Right ventricle myocardium inferior (tissue), 1 donor: Measurements from ENCODE around the gene LRRC4. TPM values are rescaled to one million over a fixed set of nuclear protein-coding genes. Genes with fewer than 3 reads are reported as not detected.

Experiments used
- ATAC-seq: fragments of 200-7000 bp; cut with Tn5 transposase; one replicate; pipeline ENCODE4 v1.9.1; 2020; ENCODE audit warnings: mild to moderate bottlenecking, moderate library complexity
- DNase-seq: peaks from one replicate; pipeline ENCODE4 v3.0.0; 2021; ENCODE audit errors: missing footprints
- intact Hi-C: fragments of 100-400 bp; cut with DNase I; formaldehyde crosslinking; loops from one replicate; pipeline ENCODE4 v1.11.0; 2022
- total RNA-seq: library from RNA; stranded (reverse); fragmentation: NEBNext Ultra II Directional; extraction: Animal tissue kit (Norgen Biotek cat#: 25700); gene quantifications from one replicate; pipeline ENCODE4 v1.2.1, GENCODE V29; 2021
- donor health status: DM: no; HTN: yes; CAD: no; lungs with severe emphysema.

The LRRC4 gene
- total RNA-seq, 1 donor from 2014 or later, result 2.4 TPM

- ATAC-seq, result peak; percentile 37
- DNase-seq, result no peak
- intact Hi-C loops, result no loop called here
Observed at GRCh38 chr7:128017862-128018845, 13.1 kb downstream of the LRRC4 start.

- no peak for ATAC-seq
- no peak for DNase-seq
- intact Hi-C loops, result no loop called here
Observed at GRCh38 chr7:128017460-128017859, 13.8 kb downstream of the LRRC4 start.

DNA sequence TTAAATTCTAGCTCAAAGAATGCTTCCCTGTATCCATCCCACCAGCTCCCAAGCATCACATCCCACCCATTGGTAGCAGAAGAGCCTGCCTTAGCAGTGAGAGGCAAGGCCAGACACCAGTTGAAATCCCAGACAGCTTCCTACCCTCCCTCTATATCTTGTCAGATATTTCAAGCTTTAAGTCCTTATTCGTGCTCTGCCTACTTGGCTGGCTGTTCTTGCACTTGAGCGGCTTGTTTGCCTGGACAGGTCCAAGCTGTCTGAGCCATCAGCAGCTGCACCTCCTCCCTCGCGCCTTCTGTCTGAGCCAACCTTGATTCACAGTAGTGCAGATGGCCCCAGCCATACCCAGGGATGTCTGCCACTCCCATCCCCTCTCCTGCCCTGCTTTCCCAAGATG lies 16.4 kb downstream of the LRRC4 start:
- intact Hi-C loops, result no loop called here
- no peak for DNase-seq
- no peak for ATAC-seq

GRCh38 chr7:128011131-128011661 lies 20.0 kb downstream of the LRRC4 start:
- ATAC-seq, result peak; percentile 74
- DNase-seq, result no peak
- intact Hi-C loops, result no loop called here

- ATAC-seq, result peak; percentile 51
- intact Hi-C loops, result no loop called here
- DNase-seq, result no peak
Observed at GRCh38 chr7:128010391-128011127, 20.7 kb downstream of the LRRC4 start.

DNA sequence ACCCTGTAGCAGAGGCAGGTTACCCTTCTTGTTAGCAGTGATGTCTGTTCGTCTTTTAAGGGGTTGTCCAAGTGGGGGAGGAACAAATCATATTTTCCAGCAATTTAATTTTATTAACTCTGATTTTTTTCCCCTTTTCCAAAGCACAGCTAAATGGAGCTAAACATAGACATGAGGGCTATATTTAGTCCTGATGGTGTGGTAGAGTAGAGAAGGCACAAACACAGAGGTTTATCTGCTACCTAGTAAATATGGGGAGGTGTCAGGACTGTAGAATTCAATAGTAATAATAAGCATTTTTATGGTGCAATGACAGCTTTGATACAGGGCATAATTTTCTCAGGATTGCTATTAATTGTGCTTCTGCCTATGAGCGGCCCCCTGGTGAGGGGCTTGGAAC lies 22.5 kb downstream of the LRRC4 start:
- ATAC-seq, result no peak
- DNase-seq, result no peak
- intact Hi-C loops, result no loop called here

GRCh38 chr7:128008141-128008540 lies 23.1 kb downstream of the LRRC4 start:
- intact Hi-C loops, result no loop called here
- no peak for DNase-seq
- ATAC-seq, result no peak

DNA sequence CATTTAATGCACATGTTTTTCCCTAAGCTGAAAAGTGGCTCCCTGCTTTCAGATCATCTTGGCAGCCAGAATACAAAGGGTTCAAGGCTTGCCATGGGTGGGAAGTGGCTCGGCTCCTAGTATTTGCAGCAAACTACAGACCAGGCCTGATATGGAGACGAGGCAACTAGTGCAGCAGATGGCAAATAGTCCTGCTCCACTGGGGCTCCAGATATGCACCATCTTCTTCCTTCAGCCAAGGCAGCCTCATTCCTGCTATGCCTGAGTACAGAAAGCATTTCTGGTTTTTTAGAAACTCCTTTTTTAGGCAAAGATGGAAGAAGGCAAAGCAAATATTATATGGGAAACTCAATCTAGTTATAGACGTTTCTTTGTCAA lies 23.9 kb downstream of the LRRC4 start:
- ATAC-seq (no peak), DNase-seq (no peak)
- intact Hi-C loops, result no loop called here

DNA sequence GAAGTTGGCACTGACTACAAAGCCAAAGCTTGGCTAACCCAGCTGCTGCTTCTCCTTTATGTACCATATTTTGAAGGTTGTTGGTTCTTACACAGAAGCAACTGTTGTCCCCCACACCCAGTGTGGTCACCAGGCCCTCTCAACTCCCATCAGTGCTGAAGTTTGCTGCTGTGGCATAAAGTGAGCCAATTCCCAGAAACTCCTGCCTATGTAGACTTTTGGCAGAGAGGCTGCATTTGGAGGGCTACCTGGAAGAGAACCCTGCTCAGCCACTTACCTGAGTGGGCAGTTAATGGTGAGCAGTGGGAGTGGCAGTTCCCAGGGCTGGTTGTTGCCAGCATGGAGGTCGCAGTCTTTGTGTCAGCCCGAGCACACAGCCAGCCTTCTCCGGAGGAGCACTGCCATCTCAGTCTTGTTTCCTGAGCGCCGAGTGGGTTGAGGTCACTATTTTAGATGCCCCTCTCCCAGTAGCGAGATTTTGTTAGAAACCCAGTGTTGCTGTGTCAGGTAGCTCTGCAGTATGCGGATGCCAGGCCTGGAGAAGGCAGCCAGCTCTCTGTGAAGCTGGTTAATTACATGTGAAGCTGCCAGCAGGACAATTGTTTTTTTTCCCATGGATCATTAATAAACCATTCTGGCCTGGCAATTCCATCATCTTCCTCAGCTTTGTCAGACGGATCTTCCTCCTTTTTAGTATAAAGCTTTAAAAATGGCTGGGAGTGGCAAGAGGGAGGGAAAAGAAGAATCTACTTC lies 24.5 kb downstream of the LRRC4 start:
- ATAC-seq (no peak), DNase-seq (no peak)
- intact Hi-C loops, result no loop called here

- DNase-seq (no peak), ATAC-seq (no peak)
- intact Hi-C loops, result no loop called here
Observed at GRCh38 chr7:128005759-128006159, 25.5 kb downstream of the LRRC4 start.

GRCh38 chr7:128005117-128005516 lies 26.1 kb downstream of the LRRC4 start:
- ATAC-seq (no peak), DNase-seq (no peak)
- intact Hi-C loops, result no loop called here

DNA sequence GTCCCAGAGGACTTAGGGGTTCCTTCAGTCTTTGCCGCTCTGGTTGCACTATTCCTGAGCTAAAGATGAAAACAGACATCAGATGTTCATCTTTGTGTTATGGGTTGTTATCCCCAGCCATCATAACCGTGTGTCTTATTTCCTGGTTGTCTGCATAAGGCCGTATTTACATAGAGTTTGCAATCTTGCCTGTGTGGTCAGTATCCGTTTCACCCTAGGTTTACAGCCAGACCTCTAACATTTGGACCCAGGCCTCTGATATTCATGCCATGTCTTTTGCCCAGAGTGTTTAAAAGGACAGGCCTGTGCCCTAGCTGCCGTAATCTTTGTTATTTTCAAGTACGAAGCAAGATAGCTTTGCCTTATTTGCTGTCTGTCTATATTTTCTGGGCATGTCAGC lies 26.6 kb downstream of the LRRC4 start:
- DNase-seq (no peak), ATAC-seq (no peak)
- intact Hi-C loops, result no loop called here

DNA sequence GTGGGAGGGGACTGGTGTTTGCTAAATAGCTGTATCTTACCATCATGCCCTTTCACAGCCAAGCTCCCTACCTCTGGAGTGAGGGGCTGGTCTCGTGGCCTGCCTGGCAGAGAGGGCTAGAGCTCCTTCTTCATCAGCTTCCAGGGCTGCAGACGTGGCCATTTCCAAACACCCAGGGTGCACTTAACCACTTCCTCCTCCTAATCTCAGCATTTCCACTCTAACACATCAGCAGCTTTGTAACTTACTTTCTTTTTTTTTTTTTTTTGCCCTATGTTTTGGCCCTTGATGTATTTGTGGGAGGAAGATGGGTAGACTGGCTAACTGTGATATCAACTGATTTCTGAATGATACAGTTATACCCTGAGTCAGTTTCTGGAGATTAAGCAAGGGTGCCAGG lies 27.4 kb downstream of the LRRC4 start:
- intact Hi-C loops, result no loop called here
- DNase-seq, result no peak
- ATAC-seq, result peak; percentile 38

DNA sequence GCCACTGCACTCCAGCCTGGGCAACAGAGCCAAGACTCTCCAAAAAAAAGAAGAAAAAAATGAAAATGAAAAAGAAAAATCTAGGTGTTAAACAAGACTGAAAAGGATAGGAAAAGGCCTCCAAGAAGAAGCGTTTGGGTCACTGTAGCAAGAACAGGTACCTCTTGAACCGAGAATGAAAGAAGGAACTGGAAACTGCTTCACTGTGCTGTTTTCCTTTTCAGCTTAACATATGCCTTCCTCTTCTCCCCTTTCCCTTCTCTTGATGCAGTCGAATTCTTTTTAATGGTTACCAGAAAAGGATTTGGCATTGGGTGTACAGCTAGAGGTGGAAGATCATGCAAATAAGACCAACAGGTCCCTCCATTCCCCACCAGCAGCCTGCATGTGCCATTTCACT lies 28.1 kb downstream of the LRRC4 start:
- intact Hi-C loops, result no loop called here

GRCh38 chr7:128000854-128001265 lies 30.4 kb downstream of the LRRC4 start:
- ATAC-seq (no peak), DNase-seq (no peak)
- intact Hi-C loops, result no loop called here

More for the DNA sequence above, 28.1 kb downstream of the LRRC4 start:
- DNase-seq (no peak), ATAC-seq (peak; percentile 26)

DNA sequence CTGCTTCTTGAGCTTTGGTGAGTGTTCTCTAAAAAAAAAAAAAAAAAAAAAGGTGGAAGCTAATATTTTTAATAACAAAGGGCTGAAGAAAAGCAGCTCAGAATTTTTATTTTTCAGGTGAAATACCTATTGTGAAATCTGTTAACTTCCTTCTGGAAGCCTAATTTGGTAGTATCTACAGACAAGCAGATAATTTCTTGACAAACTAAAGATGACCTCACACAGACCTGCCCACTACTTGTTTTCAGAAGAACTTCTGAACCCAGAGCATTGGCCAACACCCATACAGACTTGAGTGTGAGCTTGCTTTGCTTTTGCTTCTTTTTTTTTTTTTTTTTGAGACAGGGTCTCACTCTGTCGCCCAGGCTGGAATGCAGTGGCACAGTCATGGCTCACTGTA lies 31.2 kb downstream of the LRRC4 start:
- DNase-seq (no peak), ATAC-seq (no peak)
- intact Hi-C loops, result no loop called here

DNA sequence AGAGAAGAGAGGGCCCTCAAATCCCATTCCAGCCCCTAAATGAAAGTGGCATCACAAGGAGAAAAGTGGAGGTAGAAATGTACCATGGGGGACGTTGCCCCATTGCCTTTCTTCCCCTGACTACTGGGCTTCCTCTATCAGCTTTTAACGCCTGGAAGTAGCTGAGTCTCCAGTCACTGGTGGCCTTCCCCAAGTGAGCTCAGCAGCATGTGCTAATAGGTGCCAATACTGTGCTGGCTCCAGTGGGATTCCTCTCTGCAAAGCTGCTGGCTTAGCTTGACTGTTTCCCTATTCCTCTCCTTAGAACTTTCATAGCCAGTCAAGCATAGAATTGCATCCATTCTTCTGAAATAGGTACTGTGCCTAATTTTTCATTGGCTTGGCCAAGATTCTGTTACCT lies 32.6 kb downstream of the LRRC4 start:
- intact Hi-C loops, result no loop called here
- no peak for ATAC-seq
- no peak for DNase-seq

GRCh38 chr7:127997226-127997922 lies 33.9 kb downstream of the LRRC4 start:
- intact Hi-C loops, result no loop called here
- ATAC-seq (no peak), DNase-seq (no peak)
